Measurements from ENCODE around the gene TBC1D22A. TPM values are rescaled to one million over a fixed set of nuclear protein-coding genes. Genes with fewer than 3 reads are reported as not detected.

TBC1D22A gene
- total and polyA plus RNA-seq, 2 experiments from 2014 or later: 9.6 to 13.3 TPM

- no peak for TF ChIP-seq ETS1 (IDR thresholded peaks at IDR 0.05)
- TF ChIP-seq NANOG (IDR thresholded peaks at IDR 0.05; ENCODE audit: borderline replicate concordance): no peak
- no peaks in the 10 kb centered on the region for H3K36me3 Mint-ChIP-seq (ENCODE audit: low read depth)
- Histone ChIP-seq H3K4me2 (no peak overlapping the region), H3K79me2 (replicated peaks; ENCODE audit: insufficient read depth) (peaks cover 7% of the 10 kb centered on the region; the same call in 1 of the 2 replicates), H2AFZ (no peak overlapping the region), H3F3A (replicated peaks; ENCODE audit: low read depth) (no peaks in the 10 kb centered on the region), H3K9me2 (ENCODE audit: insufficient read depth) (no peaks in the 10 kb centered on the region), H3K36me3 (ENCODE audit: insufficient read depth) (no peaks in the 10 kb centered on the region), H3K27me3 (ENCODE audit: insufficient read depth) (no peaks in the 10 kb centered on the region), H3K4me1 (ENCODE audit: insufficient read depth) (no peaks in the 10 kb centered on the region), H3K4me3 (no peak overlapping the region), H4K20me1 (replicated peaks; ENCODE audit: insufficient read depth) (no peaks in the 10 kb centered on the region), H3K27ac (ENCODE audit: low read depth) (no peak overlapping the region)
- H3K27me3 Mint-ChIP-seq (ENCODE audit: insufficient read depth, low read depth, poor library complexity): no peaks in the 10 kb centered on the region
- H3K4me3 Mint-ChIP-seq: no peak overlapping the region
- H3K4me1 Mint-ChIP-seq: peaks cover 27% of the 10 kb centered on the region
- ATAC-seq: no peak
- DNase-seq (ENCODE audit: low spot score): no peak
- no peaks in the 10 kb centered on the region for H3K9me3 Mint-ChIP-seq
- H3K27ac Mint-ChIP-seq: no peak overlapping the region
Observed at GRCh38 chr22:46971764-46972125, 209.3 kb downstream of the TBC1D22A start.

- H3K27ac ChIP-seq (ENCODE audit: low read depth): no peak overlapping the region
- no peaks in the 10 kb centered on the region for H3K36me3 ChIP-seq (ENCODE audit: insufficient read depth)
- no peak overlapping the region for H3K4me2 ChIP-seq
- H3K79me2 ChIP-seq (replicated peaks; ENCODE audit: insufficient read depth): peaks cover 7% of the 10 kb centered on the region; the same call in 1 of the 2 replicates
- H3K27ac Mint-ChIP-seq: no peak overlapping the region
- no peaks in the 10 kb centered on the region for H3K36me3 Mint-ChIP-seq (ENCODE audit: low read depth)
- no peak for DNase-seq (ENCODE audit: low spot score)
- H4K20me1 ChIP-seq (replicated peaks; ENCODE audit: insufficient read depth): no peaks in the 10 kb centered on the region
- ATAC-seq: no peak
- H3K4me3 Mint-ChIP-seq: no peak overlapping the region
- no peaks in the 10 kb centered on the region for H3K9me3 Mint-ChIP-seq
- H3K4me3 ChIP-seq: no peak overlapping the region
- no peaks in the 10 kb centered on the region for H3K27me3 Mint-ChIP-seq (ENCODE audit: insufficient read depth, low read depth, poor library complexity)
- no peaks in the 10 kb centered on the region for H3K27me3 ChIP-seq (ENCODE audit: insufficient read depth)
- no peaks in the 10 kb centered on the region for H3K9me2 ChIP-seq (ENCODE audit: insufficient read depth)
- H3K4me1 Mint-ChIP-seq: peaks cover 29% of the 10 kb centered on the region
- H3K4me1 ChIP-seq (ENCODE audit: insufficient read depth): no peaks in the 10 kb centered on the region
- TF ChIP-seq CREB1 (CRISPR knock-in tag; IDR thresholded peaks at IDR 0.05; ENCODE audit: low read depth) (no peak), ZNF114 (CRISPR knock-in tag; IDR thresholded peaks at IDR 0.05) (no peak), EZH2phosphoT487 (IDR thresholded peaks at IDR 0.05; ENCODE audit: unreplicated experiment) (no peak), STAT1 (IDR thresholded peaks at IDR 0.05; ENCODE audit: unreplicated experiment) (no peak), NANOG (IDR thresholded peaks at IDR 0.05; ENCODE audit: borderline replicate concordance) (no peak), EZH2 (IDR thresholded peaks at IDR 0.05; ENCODE audit: low read depth, unreplicated experiment) (no peak), CTCF (conservative IDR thresholded peaks at IDR 0.05; ENCODE audit: low read depth in 2 of 2) (no peak), JUNB (IDR thresholded peaks at IDR 0.05; ENCODE audit: unreplicated experiment) (no peak), ZNF331 (CRISPR knock-in tag; IDR thresholded peaks at IDR 0.05; ENCODE audit: low read depth) (no peak), POLR2AphosphoS5 (IDR thresholded peaks at IDR 0.05; ENCODE audit: low read depth) (no peak), ETS1 (IDR thresholded peaks at IDR 0.05) (no peak)
- no peaks in the 10 kb centered on the region for H3F3A ChIP-seq (replicated peaks; ENCODE audit: low read depth)
- H2AFZ ChIP-seq: no peak overlapping the region
Observed at GRCh38 chr22:46972256-46972655, 209.8 kb downstream of the TBC1D22A start.
